OCI-LY1 (cell line): ENCODE measurements around the gene POLR3E.
A peak's percentile ranks its signal among the peaks of the same experiment; 100 is the strongest.

Source experiments
- H2AFZ ChIP-seq: fragments of 200-600 bp; sonication (generic), shearing (Covaris generic); 2 replicates; pipeline ENCODE4 v1.6.0; 2014; ENCODE audit warnings: antibody characterized with exemption, mild to moderate bottlenecking, low read length
- H3F3A ChIP-seq: fragments of 200-600 bp; sonication (generic), shearing (Covaris generic); 2 replicates; pipeline ENCODE4 v1.6.0; 2014; ENCODE audit warnings: mild to moderate bottlenecking, antibody characterized with exemption, low read length, moderate library complexity; ENCODE audit not compliant: insufficient read depth
- H3K27ac ChIP-seq: fragments of 200-600 bp; sonication (generic); 2 replicates; pipeline ENCODE4 v1.5.1; 2014; ENCODE audit warnings: low read length, mixed run types, mild to moderate bottlenecking, low read depth; ENCODE audit not compliant: poor library complexity, severe bottlenecking
- H3K27me3 ChIP-seq: fragments of 200-600 bp; sonication (generic); 2 replicates; pipeline ENCODE4 v1.6.0; 2014; ENCODE audit warnings: antibody characterized with exemption, mild to moderate bottlenecking, low read length, moderate library complexity; ENCODE audit not compliant: insufficient read depth
- H3K36me3 ChIP-seq: fragments of 200-600 bp; sonication (generic); 2 replicates; pipeline ENCODE4 v1.6.1; 2014; ENCODE audit warnings: mild to moderate bottlenecking, antibody characterized with exemption, low read length, moderate library complexity, mixed read lengths; ENCODE audit not compliant: insufficient read depth
- H3K4me1 ChIP-seq: fragments of 200-600 bp; sonication (generic); 2 replicates; pipeline ENCODE4 v1.5.1; 2014; ENCODE audit warnings: mild to moderate bottlenecking, low read length, moderate library complexity; ENCODE audit not compliant: insufficient read depth, severe bottlenecking
- H3K4me2 ChIP-seq: fragments of 200-600 bp; sonication (generic), shearing (Covaris generic); 2 replicates; pipeline ENCODE4 v1.6.1; 2014; ENCODE audit warnings: low read length
- H3K4me3 ChIP-seq: fragments of 200-600 bp; sonication (generic); 2 replicates; pipeline ENCODE4 v1.5.1; 2014; ENCODE audit warnings: low read length, low read depth, mild to moderate bottlenecking, mixed read lengths; ENCODE audit not compliant: poor library complexity, severe bottlenecking
- H3K79me2 ChIP-seq: fragments of 200-600 bp; shearing (Covaris generic); 2 replicates; pipeline ENCODE4 v1.6.1; 2016; ENCODE audit warnings: mixed run types, low read length, mixed read lengths; ENCODE audit not compliant: insufficient read depth
- H3K9ac ChIP-seq: fragments of 200-600 bp; sonication (generic), shearing (Covaris generic); 2 replicates; pipeline ENCODE4 v1.6.1; 2014; ENCODE audit warnings: mild to moderate bottlenecking, low read length, mixed read lengths
- H3K9me2 ChIP-seq: fragments of 200-600 bp; sonication (generic), shearing (Covaris generic); 2 replicates; pipeline ENCODE4 v1.6.1; 2014; ENCODE audit warnings: low read depth, mild to moderate bottlenecking, low read length, mixed read lengths
- H3K9me3 ChIP-seq: fragments of 200-600 bp; shearing (Covaris generic); 2 replicates; pipeline ENCODE4 v1.6.1; 2014; ENCODE audit warnings: low read length, mixed read lengths
- H4K20me1 ChIP-seq: fragments of 200-600 bp; sonication (generic), shearing (Covaris generic); 2 replicates; pipeline ENCODE4 v1.6.0; 2016; ENCODE audit warnings: mild to moderate bottlenecking, low read length; ENCODE audit not compliant: insufficient read depth
- EZH2 ChIP-seq: fragments of 200-600 bp; sonication (generic), shearing (Covaris generic); IDR thresholded peaks from 2 replicates; pipeline ENCODE4 v1.8.0; 2017; ENCODE audit warnings: borderline replicate concordance, mixed run types, mild to moderate bottlenecking, antibody characterized with exemption, low read length, moderate library complexity, mixed read lengths
- TF ChIP-seq, protein P1 (sequence below): fragments of 200-600 bp; sonication (generic), shearing (Covaris generic); IDR thresholded peaks from 2 replicates; pipeline ENCODE4 v1.5.1; 2017; ENCODE audit warnings: mild to moderate bottlenecking, antibody characterized with exemption, low read length, moderate library complexity, mixed read lengths

The POLR3E gene

GRCh38 chr16:22321340-22322001, 24.3 kb downstream of the POLR3E start:
- H4K20me1 ChIP-seq, result no peaks in the 10 kb centered on the region
- no peaks in the 10 kb centered on the region for H3K79me2 ChIP-seq
- no peak overlapping the region for H3K4me2 ChIP-seq
- H3K4me1 ChIP-seq, result no peaks in the 10 kb centered on the region
- no peak overlapping the region for H2AFZ ChIP-seq
- no peaks in the 10 kb centered on the region for H3K9me3 ChIP-seq
- H3K27ac ChIP-seq, result no peak overlapping the region
- H3K27me3 ChIP-seq, result no peaks in the 10 kb centered on the region
- no peaks in the 10 kb centered on the region for H3F3A ChIP-seq
- TF ChIP-seq, protein P1, sequence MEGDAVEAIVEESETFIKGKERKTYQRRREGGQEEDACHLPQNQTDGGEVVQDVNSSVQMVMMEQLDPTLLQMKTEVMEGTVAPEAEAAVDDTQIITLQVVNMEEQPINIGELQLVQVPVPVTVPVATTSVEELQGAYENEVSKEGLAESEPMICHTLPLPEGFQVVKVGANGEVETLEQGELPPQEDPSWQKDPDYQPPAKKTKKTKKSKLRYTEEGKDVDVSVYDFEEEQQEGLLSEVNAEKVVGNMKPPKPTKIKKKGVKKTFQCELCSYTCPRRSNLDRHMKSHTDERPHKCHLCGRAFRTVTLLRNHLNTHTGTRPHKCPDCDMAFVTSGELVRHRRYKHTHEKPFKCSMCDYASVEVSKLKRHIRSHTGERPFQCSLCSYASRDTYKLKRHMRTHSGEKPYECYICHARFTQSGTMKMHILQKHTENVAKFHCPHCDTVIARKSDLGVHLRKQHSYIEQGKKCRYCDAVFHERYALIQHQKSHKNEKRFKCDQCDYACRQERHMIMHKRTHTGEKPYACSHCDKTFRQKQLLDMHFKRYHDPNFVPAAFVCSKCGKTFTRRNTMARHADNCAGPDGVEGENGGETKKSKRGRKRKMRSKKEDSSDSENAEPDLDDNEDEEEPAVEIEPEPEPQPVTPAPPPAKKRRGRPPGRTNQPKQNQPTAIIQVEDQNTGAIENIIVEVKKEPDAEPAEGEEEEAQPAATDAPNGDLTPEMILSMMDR, result peak; percentile 98
- TF ChIP-seq EZH2, result no peak
- H3K36me3 ChIP-seq, result peaks cover 87% of the 10 kb centered on the region
- H3K9me2 ChIP-seq, result no peaks in the 10 kb centered on the region
- H3K9ac ChIP-seq, result no peak overlapping the region
- H3K4me3 ChIP-seq, result no peak overlapping the region

DNA sequence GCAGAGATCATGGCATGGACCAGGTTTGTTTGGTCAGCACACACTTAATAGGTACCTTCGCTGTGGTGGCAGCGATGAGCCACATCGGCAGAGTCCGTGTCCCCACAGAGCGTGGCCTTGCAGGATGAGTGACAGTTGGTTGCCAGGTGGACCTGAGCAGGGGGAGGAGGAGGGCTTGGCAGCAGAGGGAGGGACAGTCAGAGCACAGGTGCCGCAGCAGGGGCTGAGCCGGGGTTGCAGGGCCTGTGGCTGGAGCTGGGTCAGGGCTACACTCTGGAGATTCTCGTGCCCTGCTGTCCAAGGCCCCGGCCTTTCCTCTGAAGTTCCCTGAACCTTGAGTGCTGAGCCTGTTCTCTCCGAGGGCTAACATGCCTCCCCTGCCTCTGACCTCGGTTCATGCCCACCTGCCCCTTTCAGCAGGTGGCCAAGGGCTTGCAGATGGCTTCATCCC, 24.8 kb downstream of the POLR3E start:
- H3K9me3 ChIP-seq, result no peaks in the 10 kb centered on the region
- H3K27me3 ChIP-seq, result no peaks in the 10 kb centered on the region
- TF ChIP-seq, protein P1, result no peak
- TF ChIP-seq EZH2, result no peak
- H2AFZ ChIP-seq, result no peak overlapping the region
- no peak overlapping the region for H3K4me3 ChIP-seq
- no peaks in the 10 kb centered on the region for H3F3A ChIP-seq
- no peaks in the 10 kb centered on the region for H3K4me1 ChIP-seq
- H4K20me1 ChIP-seq, result no peaks in the 10 kb centered on the region
- H3K9ac ChIP-seq, result no peak overlapping the region
- H3K9me2 ChIP-seq, result no peaks in the 10 kb centered on the region
- no peak overlapping the region for H3K27ac ChIP-seq
- no peaks in the 10 kb centered on the region for H3K79me2 ChIP-seq
- peaks cover 87% of the 10 kb centered on the region for H3K36me3 ChIP-seq
- H3K4me2 ChIP-seq, result no peak overlapping the region

DNA sequence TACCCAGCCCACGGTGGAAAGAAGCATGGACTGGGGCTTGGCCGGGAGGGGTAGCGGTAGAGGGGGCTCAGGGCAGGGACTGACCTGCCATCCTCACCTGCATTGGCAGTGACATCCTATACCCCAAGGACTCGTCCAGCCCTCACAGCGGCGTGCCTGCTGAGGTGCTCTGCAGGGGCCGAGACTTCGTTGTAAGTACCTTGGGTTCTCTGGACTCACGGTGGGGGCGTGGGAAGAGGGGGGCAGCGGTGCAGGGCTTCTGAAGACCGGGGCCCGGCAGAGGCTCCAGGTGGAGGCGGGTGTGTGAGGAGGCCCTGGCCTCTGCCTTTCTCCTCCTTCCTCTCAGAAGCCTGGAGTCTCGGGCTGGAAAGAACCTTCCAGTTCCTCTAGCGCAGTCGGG, 25.5 kb downstream of the POLR3E start:
- Histone ChIP-seq H2AFZ (no peak overlapping the region), H3K27me3 (no peaks in the 10 kb centered on the region), H3K4me3 (no peak overlapping the region), H4K20me1 (no peaks in the 10 kb centered on the region), H3K4me1 (no peaks in the 10 kb centered on the region), H3K4me2 (no peak overlapping the region), H3K27ac (no peak overlapping the region), H3K9ac (no peak overlapping the region), H3K9me3 (no peaks in the 10 kb centered on the region), H3K36me3 (peaks cover 87% of the 10 kb centered on the region), H3F3A (no peaks in the 10 kb centered on the region), H3K79me2 (no peaks in the 10 kb centered on the region), H3K9me2 (no peaks in the 10 kb centered on the region)
- TF ChIP-seq EZH2, result no peak
- TF ChIP-seq, protein P1, result no peak
